HG03025 (cell line): Measurements from ENCODE around the gene MRPS18B.
"Not testable (repeated sequence)": the region's sequence is repeated elsewhere in the genome, so short reads cannot be mapped to it uniquely, and the experiment has no call there.

Experiments
- ATAC-seq: cut with Tn5 transposase; IDR thresholded peaks from one replicate; pipeline ENCODE4 v1.9.1; 2021; ENCODE audit warnings: mild to moderate bottlenecking, moderate library complexity; ENCODE audit not compliant: unreplicated experiment, low FRiP score

The MRPS18B gene

DNA sequence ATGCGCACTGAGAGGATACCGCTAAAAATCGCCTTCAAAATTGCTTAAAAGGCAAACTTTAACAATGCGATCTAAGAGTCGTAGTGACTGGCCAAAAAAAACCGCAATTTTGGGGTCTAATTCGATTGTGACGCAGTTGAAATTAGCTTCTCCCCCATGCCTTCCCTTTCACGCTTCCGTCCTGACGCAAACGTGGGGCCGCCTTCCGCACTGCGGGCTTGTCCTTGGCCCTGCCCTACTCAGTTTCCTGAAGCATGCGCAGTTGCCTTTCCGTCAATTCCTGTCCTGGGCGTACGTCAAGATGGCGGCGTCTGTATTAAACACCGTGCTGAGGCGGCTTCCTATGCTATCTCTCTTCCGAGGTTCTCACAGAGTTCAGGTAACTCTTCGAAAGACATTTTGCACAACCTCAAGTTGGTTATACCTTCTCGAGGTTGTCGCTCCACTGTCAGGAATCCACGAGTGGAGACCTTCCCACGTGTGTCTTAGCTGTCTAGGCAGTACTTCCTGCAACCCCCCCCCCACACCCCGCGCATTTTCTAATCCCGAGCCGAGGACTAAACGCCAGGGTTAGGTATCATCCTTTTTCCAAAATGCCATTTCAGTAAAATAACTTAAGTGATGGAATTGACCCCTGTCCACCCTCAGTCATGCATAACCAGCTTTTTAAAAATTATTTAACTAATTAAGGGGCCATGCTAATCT is at the start of gene MRPS18B:
MRPS18B (plus strand) TSS at position 276 of the 705 bp plus-strand sequence; CDS start at position 302, 26 bp downstream.
- ATAC-seq = peak; percentile 80

DNA sequence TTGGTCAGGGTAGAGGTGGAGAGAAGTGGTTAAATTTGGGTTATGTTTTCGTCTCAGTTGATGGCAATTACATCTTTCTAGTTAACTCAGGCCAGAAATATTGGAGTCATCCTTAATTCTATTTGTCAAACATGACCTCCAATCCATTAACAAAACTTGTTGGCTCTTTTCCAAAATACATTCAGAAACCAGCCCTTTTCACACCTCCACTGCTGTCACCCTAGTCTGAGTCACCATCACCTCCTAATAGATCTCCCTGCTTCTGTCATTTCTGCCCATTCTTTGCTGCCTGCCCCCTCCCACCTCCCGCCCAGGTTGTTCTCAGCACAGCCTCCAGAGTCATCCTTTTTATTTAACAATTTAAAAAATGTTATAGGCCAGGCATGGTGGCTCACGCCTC is 49.4 kb upstream of the MRPS18B start:
- no peak for ATAC-seq

DNA sequence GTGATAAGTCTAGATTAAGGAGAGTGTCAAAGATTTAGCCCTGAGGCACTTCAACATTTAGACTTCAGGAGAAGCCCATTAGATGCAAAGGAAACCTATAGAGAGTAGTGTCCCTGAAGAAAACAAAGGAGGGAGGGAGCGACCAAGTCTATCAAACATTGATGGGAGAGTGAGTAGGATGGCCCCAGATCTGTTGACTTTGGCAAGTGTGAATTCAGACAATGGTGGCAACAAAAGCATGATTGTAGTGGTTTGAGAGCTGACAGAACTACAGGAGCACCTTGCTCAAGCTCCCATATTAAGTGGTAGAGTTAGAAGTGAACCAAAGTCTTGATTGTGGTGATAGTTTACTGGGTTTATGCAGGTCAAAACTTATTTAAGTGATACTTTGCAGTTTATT is 47.4 kb upstream of the MRPS18B start:
- ATAC-seq = no peak

DNA sequence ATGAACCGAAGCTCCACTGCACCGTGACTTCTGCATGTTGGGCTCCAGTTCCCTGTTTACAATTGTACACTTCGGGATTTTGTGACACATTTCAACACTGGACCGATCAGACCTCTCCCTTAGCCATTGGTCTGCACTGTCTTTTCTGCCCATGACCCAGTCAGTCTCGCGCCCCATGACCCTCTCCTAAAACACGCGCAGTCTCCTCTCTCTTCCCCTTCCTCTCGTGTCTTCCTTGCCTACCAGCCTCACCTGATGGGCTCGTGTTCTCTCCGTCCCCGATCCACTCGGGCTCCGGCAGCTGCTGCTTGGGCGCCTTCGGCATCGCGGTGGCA is 46.9 kb upstream of the MRPS18B start:
- ATAC-seq = peak; percentile 12

DNA sequence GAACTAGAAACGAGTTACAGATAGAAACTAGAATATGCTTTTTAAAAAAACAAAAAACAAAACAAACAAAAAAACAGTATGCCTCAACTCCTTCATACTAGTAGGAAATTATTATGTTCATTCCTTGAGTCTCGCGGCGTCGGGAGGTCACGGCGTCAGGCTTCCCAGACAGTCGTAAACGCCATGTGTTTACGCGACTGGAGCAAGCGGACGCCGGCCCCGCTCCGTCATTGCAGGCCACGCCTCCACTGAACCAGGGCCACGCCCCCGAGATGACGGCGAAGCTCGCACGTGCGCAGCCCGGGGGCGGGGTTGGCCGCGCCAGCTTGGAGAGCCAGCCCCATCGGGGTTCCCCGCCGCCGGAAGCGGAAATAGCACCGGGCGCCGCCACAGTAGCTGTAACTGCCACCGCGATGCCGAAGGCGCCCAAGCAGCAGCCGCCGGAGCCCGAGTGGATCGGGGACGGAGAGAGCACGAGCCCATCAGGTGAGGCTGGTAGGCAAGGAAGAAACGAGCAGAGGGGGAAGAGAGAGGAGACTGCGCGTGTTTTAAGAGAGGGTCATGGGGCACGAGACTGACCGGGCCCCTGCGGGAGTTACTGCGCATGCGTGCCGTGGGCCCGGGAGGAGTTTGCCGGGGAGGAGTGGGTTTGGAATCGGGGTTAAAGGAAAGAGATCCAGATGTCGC is 46.4 kb upstream of the MRPS18B start, which contains the start of gene ABCF1:
ABCF1 (plus strand) TSS at position 368 of the 687 bp plus-strand sequence; CDS start at position 414, 46 bp downstream.
- peak; percentile 91 for ATAC-seq

DNA sequence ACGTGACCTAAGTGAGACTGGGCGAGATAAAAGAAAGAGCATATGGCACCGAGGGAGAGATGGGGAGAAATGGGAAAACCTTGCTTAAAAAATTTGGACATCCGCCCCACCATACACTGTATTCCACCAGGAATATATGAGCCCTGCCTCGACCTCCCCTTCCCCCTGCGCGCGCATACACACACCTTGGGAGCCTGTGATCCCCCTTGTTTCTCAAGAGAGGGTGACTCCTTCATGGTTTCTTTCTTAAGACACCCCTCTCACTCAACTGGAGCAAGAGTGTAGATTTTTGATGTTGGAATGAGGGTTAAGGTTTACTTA is 45.9 kb upstream of the MRPS18B start:
- ATAC-seq = no peak

DNA sequence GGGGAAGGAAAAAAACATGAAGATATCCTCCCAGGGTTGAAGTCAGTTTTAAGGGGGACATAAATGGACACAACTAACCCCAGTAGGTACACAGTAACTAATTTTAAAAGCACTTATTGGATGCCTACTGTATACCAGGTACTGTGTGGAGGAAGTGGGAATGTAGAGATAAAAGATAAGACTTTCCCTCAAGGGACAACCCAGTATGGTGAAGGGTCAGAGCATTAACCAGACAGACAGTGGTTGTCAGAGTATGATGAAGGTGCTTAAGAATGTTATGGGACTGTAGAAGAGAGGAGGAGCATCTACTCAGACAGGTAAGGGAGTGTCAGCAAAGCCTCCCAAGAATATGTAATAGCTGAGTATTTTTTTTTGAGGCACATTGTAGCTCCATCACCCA is 45.5 kb upstream of the MRPS18B start:
- ATAC-seq = no peak

DNA sequence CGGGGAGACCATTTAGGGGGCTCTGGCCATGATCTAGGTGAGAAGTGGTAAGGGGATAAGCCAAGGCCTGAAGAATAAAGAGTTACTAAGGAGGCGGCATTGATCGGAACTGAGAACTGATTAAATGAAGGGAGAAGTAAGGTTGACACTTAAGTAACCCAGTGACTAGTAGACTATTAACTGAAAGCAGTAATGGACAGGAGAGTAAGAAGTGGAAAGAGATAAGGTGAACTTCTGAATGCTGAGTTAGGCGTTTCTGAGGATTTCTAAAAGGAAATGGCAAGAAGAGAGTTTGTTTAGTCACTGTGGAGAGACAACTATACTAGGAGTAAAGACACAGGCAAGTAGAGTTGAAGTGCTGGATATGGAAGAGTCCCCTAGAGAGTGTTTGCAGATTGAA is 44.5 kb upstream of the MRPS18B start:
- ATAC-seq = no peak

DNA sequence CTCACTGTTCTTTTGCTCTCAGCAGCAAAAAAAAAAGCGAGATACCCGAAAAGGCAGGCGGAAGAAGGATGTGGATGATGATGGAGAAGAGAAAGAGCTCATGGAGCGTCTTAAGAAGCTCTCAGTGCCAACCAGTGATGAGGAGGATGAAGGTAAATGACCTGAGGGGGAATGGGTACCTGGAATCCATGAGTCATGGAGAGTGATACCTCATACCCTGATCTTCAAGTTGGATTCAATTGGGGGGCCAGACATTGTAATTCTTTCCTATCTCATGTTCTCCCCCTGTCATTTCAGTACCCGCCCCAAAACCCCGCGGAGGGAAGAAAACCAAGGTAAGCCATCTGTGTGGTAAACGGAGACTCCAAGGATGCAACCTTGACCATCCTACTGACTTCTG is 39.6 kb upstream of the MRPS18B start:
- no peak for ATAC-seq

DNA sequence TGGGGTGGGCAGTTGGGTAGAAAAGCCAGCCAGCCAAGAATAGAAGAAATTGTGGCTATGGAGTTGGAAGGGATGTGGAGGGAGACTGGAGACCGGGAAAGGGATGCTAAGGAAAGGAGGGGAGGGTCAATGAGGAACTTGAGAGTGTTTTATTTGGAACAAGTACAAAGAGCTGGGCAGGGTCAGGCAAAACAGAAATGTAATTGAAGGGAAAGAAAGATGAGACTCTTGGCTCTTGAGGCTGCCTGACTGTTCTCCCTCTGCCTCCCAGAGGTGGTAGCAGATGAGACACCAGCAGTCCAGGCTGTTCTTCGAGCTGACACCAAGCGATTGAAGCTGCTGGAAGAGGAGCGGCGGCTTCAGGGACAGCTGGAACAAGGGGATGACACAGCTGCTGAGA is 33.7 kb upstream of the MRPS18B start:
- no peak for ATAC-seq

DNA sequence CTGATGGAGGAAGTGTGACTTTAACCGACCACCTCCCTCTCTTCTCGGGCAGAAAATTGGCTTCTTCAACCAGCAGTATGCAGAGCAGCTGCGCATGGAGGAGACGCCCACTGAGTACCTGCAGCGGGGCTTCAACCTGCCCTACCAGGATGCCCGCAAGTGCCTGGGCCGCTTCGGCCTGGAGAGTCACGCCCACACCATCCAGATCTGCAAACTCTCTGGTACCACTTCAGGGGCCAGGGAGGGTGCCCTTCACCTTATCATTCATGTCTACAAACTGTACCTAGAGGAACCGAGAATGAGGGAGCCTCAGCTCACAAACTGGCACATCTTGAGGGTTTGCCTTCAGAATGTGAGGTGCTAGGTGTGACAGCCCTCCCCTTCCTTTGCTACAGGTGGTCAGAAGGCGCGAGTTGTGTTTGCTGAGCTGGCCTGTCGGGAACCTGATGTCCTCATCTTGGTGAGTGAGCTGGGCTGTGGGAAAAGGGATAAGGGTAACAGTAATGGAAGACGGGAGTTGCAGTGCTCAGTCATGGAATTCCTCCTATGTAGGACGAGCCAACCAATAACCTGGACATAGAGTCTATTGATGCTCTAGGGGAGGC is 27.8 kb upstream of the MRPS18B start:
- ATAC-seq = no peak

DNA sequence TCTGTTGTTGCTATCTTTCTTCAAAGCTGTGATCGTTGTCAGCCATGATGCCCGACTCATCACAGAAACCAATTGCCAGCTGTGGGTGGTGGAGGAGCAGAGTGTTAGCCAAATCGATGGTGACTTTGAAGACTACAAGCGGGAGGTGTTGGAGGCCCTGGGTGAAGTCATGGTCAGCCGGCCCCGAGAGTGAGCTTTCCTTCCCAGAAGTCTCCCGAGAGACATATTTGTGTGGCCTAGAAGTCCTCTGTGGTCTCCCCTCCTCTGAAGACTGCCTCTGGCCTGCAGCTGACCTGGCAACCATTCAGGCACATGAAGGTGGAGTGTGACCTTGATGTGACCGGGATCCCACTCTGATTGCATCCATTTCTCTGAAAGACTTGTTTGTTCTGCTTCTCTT is 27.1 kb upstream of the MRPS18B start:
- ATAC-seq = no peak

DNA sequence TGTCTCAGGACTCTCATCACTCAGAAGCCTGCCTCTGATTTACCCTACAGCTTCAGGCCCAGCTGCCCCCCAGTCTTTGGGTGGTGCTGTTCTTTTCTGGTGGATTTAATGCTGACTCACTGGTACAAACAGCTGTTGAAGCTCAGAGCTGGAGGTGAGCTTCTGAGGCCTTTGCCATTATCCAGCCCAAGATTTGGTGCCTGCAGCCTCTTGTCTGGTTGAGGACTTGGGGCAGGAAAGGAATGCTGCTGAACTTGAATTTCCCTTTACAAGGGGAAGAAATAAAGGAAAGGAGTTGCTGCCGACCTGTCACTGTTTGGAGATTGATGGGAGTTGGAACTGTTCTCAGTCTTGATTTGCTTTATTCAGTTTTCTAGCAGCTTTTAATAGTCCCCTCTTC is 26.6 kb upstream of the MRPS18B start:
- no peak for ATAC-seq

DNA sequence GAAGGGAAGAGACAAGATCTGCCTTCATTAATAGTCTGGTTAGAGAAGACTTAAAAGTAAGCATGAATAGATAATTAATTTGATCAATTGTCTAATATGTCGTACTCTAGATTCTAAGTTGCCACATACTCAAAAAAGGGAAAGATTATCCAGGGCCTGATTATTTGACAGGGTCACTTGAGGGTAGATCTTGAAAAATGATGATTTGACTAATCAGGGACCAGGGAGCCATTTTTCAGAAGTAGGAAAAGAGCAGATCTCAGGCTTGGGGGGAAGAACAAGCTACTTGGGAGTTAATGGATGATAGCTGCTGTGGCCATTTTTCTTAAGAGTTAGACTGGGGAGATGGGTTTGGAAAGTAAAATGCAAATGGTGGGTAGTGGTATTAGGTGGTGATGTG is 25.4 kb upstream of the MRPS18B start:
- ATAC-seq = no peak

DNA sequence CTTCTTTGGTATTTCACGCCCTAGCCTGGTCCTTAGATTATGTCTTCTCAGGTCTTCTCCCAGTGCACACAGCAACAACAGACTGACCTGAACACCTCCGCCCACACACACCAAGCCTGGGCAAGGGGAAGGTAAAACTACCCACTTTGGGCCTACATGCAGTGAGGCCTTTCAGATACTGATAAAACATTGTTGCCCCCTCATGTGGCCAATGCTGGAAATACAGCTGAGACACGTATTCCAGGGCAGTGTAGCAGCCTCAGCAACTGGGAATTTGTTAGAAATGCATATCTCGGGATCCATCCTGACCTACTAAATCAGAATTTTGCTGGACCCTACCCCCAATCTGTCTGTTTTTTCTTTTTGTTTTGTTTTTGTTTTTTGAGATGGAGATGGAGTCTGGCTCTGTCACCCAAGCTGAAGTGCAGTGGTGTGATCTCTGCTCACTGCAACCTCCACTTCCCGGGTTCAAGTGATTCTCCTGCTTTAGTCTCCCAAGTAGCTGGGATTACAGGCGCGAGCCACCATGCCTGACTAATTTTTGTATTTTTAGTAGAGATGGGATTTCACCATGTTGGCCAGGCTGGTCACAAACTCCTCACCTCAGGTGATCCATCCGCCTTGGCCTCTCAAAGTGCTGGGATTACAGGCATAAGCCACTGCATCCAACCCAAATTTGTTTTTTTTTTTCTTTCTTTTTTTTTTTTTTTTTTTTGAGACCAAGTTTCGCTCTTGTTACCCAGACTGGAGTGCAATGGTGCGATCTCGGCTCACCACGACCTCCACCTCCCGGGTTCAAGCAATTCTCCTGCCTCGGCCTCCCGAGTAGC is 20.1 kb upstream of the MRPS18B start:
- not testable (repeated sequence) for ATAC-seq

DNA sequence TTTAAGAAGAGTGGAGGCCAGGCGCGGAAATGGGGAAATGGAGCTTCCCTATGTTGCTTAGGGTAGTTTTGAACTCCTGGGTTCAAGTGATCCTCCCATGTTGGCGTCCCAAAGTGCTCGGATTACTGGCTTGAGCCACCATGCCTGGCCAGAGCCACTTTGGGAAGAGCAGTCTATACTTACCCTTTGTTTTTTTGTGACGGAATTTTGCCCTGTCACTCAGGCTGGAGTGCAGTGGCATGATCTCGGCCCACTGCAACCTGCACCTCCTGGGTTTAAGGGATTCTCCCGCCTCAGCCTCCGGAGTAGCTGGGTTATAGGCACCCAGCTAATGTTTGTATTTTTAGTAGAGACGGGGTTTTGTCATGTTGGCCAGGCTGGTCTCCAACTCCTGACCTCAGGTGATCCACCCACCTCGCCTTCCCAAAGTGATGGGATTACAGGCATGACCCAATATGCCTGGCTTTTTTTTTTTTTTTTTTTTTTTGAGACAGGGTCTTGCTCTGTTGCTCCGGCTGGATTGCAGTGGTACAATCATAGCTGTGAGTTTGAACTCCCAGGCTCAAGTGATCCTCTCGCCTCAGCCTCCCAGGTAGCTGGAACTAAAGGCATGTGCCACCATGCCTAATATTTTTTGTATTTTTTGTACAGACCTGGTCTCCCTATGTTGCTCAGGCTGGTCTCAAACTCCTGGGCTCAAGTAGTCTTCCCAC is 18.6 kb upstream of the MRPS18B start:
- ATAC-seq = no peak

DNA sequence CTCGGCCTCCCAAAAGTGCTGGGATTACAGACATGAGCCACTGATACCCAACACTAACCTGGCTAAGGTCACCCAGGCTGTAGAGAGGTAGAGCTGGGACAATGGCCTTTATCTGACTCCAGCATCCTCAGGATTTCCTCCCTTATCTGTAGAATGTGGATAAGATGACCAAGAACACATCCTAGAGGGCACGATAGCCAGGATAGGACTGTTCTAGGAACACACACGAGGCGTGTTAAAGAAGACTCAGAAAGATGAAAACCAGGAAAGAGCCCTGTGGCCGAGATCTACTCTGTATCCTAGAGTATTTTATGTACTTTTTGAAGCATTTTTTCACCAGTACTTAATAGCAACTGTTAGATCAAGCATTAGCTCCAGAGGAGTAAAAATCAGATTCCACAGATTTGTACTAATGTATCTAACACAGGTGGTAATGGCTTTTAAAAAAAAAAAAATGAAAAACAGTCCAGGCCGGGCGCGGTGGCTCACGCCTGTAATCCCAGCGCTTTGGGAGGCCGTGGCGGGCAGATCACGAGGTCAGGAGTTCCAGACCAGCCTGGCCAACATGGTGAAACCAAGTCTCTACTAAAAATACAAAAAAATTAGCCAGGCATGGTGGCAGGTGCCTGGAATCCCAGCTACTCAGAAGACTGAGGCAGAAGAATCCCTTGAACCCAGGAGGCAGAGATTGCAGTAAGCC is 17.9 kb upstream of the MRPS18B start:
- no peak for ATAC-seq

DNA sequence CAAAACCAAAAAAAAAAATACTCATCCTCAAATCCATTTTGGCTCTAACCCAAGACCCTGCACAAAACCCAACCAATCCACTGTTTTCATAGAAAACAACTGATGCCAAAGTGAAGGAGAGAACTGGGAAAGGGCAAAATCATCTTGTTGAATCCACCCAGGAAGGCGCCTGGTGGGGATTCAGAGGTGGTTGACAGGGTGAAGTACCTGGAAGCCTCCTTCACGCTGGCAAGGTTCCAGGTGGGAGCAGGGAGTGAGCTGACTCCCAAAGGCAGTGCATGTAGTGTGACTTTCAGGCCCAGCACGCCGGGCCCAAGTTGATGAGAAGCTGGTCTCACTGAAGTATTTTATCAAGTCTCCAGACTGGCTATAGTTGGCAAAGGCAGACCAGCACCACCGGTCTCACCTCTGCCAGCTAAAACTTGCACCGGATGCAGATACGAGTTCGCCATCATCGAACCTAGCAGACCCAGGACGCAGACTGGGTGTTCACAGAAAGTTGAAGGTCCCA is 17.1 kb upstream of the MRPS18B start:
- no peak for ATAC-seq

DNA sequence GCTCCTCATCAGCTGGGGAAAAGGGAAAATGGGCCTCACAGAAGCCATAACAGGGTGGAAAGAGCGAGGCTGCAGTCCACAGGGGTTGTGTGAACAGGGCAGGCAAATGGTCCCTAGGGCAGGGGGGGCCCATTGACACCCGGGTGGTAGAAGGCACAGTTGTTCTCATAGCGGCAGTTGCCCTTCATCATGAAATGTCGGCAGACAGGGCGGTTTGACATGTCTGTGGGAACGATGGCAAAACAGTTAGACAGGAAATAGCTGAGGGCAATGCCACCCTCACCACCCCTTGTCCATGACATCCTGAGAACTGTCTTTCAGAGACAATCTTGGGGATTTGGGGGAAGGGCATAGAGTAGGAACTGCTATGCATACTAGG is 16.2 kb upstream of the MRPS18B start:
- ATAC-seq = no peak
